HG03108 (cell line): ENCODE results near the gene PRR35.
A peak's percentile ranks its signal among the peaks of the same experiment; 100 is the strongest.

Experiments used
- ATAC-seq: cut with Tn5 transposase; IDR thresholded peaks from one replicate; pipeline ENCODE4 v1.9.1; 2021; ENCODE audit warnings: moderate library complexity; ENCODE audit not compliant: unreplicated experiment

PRR35 gene

DNA sequence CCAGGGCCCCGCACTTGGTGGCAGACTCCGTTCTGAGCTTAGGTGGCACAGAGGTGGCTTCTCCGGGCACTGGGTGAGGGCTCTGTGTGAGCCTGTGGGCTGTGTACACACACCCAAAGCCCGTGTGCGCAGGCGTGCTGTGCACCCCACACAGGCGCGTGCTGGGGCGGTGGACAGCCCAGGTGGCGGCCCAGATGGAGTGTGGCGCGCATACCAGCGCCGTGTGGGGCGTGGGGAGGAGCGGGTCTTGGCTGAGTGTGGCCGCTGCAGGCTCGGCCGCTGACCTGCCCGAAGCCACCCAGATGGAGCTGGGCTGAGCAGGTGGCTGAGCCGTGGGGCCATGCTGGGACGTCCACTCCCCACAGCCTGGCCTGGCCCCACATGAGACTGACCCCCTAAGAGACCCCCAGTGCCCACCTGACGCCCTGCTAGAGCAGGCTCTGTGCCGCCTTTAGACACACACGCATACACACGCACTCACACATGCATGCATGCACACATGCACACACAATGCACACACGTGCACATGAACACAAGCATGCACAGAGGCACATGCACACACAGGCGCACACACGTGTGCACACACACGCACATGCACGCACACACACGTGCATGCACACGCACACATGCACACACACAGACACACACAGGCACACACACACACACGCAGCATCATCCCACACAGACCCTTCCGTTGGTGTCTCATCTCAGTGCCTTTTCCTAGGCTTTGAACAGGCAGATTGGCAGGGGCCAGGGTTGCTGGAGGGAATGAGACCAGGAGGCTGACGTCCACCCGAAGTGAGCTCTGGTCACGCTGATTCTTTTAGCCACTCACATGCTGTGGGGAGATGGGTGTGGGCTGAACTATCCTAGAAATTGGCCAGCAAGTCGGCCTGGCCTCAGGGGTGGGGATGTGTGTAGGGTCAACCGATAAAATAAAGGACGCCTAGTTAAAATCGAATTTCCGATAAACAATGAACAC, 2.1 kb downstream of the PRR35 start:
- no peak for ATAC-seq

GRCh38 chr16:563072-563644, 3.0 kb downstream of the PRR35 start:
- no peak for ATAC-seq

GRCh38 chr16:564690-565418, 4.7 kb downstream of the PRR35 start:
- no peak for ATAC-seq

- no peak for ATAC-seq
Measured at GRCh38 chr16:565419-566330, 5.5 kb downstream of the PRR35 start.

DNA sequence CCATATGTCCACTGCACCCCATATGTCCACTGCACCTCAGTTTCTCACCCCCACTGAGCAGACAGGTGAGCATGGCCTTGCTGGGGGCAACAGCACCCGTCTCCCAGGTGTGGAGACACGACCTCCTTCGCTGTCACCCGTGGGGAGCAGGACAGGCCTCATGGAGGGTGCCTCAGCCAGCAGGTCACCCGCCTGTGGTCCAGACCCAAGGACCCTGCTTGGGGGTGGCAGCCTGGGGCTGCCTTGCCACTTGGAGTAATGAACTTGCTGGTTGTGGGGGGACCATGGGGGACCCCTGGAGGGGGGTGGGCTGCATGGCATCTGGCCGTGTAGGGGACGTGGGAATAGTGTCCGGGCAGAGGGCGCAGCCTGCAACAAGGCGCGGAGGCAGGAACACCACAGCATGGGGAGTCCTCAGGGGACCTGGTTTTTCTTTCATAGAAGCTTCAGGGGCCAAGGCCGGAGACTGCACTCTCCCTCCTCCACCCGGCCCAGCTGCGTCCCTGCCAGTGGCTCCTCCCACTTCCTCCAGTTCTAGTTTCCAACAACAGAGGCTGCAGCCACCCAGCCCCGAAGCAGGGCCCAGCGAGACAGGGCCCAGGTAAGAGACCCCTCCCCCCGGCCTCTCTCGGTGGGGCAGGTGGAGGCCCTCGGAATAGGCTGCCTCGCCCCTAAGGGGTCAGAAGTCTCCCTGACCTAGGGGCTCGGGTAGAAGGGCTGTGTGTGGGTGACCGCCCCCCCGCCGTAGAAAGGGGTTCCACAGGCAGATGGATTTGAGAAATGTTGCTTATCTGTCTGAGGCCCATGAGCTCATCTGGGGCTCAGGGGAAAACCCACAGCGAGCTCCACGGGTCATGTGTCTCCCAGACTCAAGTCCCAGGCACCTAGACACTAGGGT, 6.5 kb downstream of the PRR35 start, which contains the start of gene NHLRC4:
Gene NHLRC4, plus strand, starts transcription at position 531 of the 898 bp plus-strand sequence. CDS start 1,043 bp downstream, outside the sequence.
- peak; percentile 59 for ATAC-seq

DNA sequence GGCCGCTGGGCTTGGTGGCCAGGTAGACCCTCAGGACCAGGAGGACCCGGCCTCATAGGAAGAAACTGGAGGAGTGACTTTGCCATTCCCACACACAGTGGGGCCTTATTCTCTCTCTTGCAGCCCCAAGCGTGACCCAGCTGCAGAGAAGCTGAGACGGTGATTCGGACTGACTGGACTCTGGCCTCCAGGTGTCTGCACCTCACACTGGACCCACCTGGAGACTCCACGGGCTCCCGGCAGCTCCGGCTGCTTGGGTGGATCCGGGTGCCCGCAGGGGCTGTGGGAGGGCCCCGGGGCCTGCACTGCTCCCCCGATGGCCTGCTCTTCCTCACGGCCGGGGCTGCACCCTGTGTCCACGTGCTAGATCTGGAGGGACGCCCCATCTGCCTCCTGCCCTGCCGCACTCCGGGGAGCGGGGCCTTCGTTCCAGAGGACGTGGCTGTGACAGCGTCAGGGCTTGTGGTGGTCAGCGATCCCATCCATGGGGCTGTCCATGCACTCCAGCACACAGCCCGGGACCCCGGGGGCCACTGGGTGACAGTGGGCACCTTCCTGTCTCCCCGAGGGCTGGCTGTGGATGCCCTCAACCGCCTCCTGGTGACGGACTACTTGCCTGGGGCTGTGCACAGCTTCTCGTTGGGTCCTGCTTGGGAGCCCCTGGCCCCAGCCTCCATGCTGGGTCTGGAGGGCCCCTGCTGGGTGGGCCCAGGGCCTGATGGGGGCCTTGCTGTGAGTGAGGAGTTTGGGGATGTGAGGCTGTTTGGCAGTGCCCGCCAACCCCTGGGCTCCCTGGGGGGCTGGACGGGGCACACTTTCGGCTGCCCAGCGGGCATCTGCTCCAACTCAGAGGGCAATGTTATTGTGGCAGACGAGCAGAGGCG, 7.4 kb downstream of the PRR35 start:
- no peak for ATAC-seq

DNA sequence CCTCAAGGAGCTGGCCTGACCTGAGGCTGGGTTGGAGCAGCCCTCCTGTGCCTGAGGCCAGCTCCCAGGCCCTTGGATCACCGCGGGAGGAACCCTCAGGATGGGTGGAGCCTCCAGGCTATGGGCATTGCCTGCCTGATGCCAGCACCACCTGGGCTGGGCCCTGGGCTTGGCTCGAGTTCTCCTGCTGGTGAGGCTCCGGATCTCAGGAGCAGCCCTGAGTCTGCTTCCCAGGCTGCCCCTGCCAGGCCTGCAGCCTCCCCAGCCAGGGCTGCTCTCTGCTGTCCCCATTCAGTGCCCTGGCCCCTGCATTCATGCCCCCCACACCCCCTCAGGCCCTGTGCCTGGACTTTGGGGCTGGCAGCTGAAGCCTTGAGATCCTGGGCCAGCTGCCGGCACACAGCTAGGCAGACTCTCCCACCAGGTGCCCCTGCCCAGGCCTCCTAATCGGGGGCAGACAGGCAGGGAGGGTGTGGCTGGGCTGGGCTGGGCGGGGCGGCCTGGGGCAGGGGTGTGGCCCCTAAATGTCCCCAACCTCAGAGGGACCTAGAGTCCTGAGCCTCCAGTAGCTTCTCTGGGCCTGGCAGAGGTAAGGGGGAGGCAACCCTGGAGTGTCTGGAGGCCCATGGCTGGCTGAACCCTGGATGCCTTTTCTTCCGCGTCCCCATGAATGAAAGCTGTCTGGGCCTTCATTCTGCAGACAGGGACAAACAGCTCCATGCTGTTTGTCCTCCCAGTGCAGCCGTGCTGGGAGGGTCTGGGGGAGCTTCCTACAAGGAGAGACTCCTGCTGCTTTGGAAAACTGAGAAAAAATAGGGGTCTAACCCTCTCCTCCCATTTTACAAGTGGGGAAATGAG, 8.4 kb downstream of the PRR35 start:
- ATAC-seq = no peak

- no peak for ATAC-seq
Measured at GRCh38 chr16:569445-570254, 9.5 kb downstream of the PRR35 start, which contains the start of gene PIGQ. PIGQ (plus strand) TSS chr16:569968; CDS start chr16:574075, 4,107 bp downstream.

GRCh38 chr16:572865-573650, 12.9 kb downstream of the PRR35 start:
- ATAC-seq = no peak

DNA sequence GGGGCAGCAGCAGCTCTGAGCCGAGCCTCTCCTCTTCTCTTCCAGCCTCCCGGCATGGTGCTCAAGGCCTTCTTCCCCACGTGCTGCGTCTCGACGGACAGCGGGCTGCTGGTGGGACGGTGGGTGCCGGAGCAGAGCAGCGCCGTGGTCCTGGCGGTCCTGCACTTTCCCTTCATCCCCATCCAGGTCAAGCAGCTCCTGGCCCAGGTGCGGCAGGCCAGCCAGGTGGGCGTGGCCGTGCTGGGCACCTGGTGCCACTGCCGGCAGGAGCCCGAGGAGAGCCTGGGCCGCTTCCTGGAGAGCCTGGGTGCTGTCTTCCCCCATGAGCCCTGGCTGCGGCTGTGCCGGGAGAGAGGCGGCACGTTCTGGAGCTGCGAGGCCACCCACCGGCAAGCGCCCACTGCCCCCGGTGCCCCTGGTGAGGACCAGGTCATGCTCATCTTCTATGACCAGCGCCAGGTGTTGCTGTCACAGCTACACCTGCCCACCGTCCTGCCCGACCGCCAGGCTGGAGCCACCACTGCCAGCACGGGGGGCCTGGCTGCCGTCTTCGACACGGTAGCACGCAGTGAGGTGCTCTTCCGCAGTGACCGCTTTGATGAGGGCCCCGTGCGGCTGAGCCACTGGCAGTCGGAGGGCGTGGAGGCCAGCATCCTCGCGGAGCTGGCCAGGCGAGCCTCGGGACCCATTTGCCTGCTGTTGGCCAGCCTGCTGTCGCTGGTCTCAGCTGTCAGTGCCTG, 14.0 kb downstream of the PRR35 start:
- no peak for ATAC-seq

DNA sequence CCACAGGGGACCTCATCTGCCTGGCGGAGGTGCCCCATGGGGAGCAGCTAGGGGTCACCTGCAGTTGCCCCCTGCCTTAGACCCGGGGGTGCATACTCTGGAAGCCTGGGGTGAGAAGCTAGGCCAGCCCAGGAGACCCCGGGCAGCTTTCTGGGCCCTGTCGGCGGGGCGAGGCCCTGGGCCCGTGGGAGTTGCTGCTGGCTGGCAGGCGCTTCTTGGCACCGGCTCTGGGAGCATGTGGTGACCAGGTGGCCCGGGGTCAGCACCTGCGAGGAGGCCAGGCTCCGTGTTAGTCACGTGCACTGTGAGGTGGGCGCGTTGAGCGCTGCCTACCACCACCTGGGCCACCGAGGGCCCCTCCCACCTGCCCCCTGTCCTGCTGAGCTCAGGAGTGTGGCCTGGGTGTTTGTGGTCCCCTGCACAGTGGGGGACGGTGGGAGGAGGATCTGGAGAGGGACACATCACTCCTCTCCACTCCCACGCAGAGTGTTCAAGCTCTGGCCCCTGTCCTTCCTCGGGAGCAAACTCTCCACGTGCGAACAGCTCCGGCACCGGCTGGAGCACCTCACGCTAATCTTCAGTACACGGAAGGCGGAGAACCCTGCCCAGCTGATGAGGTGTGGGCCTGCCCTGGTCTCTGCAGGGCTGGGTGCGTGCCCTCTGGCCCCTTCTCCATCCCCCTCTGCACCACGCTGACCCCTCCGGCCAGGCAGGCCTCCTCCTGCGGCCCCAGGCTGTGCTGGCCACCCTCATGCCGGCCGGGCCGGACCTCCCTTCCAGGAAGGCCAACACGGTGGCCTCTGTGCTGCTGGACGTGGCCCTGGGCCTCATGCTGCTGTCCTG, 15.4 kb downstream of the PRR35 start:
- no peak for ATAC-seq

DNA sequence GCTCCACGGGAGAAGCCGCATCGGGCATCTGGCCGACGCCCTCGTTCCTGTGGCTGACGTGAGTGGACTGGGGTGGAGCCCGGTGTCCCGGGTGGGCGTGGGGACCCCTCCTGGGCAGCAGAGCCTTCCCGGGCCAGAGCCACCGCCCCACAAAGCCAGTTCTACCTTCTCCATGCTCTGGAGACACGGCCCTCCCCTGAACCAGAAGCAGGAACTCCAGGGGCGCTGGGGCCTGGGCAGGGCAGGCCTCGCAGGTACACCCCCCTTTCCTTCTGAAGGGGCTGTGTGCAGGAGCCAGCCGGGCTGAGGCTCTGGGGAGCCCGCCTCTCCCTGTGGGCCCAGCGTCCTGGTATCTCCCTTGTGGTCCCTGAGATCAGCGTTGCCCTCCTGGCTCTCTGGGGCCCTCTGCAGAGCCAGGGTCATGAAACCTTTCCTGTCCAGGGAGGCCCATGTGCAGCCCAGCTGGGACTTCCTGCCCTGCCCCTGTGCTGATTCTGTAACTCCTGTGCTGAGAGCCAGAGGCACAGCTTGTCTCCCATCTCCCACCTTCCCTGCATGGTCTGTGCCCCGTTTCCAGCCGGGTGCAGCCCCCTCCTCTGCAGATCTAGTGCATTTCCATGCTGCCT, 16.1 kb downstream of the PRR35 start:
- no peak for ATAC-seq

GRCh38 chr16:576823-577201, 16.6 kb downstream of the PRR35 start:
- no peak for ATAC-seq

GRCh38 chr16:577796-578195, 17.6 kb downstream of the PRR35 start:
- no peak for ATAC-seq
